H54 (cell line): Measurements from ENCODE around the gene SDK1.
A peak's percentile ranks its signal among the peaks of the same experiment; 100 is the strongest.

Experiments
- DNase-seq: peaks from one replicate; pipeline ENCODE4 v3.0.0; 2011; ENCODE audit warnings: low spot score, mixed read lengths; ENCODE audit not compliant: insufficient read length
- FAIRE-seq: peaks from 3 replicates; lab custom pipeline; 2011; peaks lifted over from hg19 to GRCh38; lab: Jason Lieb, UNC
- POLR2A ChIP-seq: IDR thresholded peaks from 2 replicates; pipeline ENCODE4 v1.6.1; 2011; ENCODE audit warnings: low read depth, mild to moderate bottlenecking, low read length

Gene SDK1

DNA sequence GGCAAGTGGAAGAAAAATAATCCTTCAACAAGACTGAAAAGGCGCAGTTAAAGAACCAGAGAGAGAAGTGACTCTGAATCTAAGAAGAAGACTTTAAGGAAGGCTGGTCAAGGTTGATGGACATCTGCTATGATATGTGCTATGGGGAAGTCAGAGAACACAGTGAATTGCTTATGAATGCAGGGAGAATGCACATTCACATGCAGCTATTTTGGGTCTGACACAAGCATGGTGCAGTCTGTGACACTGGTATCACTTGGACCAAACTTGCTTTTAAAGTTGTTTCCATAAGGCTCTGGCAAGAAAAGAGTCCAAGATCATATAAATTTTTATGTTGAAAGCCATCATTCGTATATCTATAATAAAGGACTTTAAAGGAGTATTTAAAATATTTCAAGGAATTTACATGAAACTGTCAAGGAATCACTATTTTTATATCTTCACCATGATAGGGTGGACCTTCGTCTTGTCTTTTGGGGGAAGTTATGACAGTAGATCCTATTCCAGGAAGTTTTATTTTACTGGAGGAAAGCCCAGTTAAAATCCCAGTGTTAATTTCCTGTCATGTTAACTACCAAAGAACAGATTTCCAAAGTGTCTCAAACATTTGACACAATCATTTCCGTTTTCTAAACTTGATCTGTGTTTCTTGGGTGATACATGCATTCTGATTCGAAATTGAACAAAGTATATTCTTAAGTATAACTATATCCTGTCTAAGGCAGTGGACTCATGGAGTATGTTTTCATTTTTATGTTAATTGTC is 239.6 kb downstream of the SDK1 start:
- FAIRE-seq (no peak), DNase-seq (no peak)
- no peak for TF ChIP-seq POLR2A

DNA sequence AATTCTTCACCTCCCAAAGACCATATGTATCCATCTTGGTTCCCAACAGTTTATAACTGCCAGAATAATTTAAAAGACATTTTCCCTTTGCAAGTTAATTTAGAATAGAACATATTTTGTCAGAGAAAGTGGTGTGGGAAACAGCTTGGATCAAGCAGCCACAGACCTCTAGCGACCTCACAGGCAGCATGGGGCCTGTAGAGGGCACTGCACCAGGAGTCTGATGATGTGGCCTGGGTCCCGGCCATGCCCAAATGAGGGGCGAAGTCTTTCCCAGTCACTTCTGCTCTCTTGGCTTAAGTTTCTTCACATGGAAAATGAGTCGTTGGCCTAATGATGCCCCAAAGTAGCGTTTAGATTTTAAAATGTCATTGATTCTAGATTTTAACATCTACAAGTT is 243.2 kb downstream of the SDK1 start:
- DNase-seq: no peak
- TF ChIP-seq POLR2A: no peak
- FAIRE-seq: no peak

- TF ChIP-seq POLR2A: no peak
- DNase-seq (no peak), FAIRE-seq (no peak)
Measured at GRCh38 chr7:3548815-3549214, 247.8 kb downstream of the SDK1 start.

DNA sequence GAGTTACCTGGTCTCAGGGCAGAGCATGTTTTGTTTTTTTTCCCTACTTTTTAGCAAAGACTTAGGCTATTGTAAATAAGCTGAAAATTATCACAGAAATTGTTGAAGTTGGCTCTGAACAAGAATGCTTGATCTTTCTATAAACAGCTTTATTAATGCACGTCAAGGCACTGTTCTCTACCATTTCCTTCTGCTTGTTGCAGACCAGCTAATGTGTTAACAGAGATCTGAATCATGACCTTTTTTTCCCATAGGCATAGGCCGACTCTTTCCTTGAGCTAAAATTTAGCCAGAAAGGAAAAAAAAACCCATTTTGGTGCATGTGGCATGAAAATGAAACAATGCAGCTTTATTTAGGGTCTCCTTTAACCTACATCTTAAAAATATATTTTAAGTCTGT is 248.5 kb downstream of the SDK1 start:
- no peak for DNase-seq
- FAIRE-seq: peak; percentile 20

DNA sequence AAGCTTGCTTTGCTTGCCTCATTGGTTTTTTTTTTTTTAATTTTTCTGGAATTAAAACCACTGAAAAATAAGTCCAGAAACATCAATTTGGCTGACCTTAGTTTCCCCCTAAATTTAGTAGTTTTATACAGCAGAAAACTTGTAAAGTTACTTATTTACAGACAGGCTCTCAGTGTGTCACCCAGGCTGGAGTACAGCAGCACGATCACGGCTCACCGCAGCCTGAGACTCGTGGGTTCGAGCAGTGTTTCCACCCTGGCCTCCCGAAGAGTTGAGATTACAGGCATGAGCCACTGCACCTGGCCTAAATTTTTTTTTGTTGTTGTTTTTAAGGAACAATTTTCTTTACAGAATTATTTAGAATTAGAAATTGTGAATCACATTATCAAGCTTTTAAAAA is 250.5 kb downstream of the SDK1 start:
- DNase-seq (no peak), FAIRE-seq (no peak)
- TF ChIP-seq POLR2A: no peak

More for the DNA sequence above, 248.5 kb downstream of the SDK1 start:
- TF ChIP-seq POLR2A: no peak

GRCh38 chr7:3552499-3552898 is 251.4 kb downstream of the SDK1 start:
- no peak for TF ChIP-seq POLR2A
- FAIRE-seq (peak; percentile 93), DNase-seq (no peak)

DNA sequence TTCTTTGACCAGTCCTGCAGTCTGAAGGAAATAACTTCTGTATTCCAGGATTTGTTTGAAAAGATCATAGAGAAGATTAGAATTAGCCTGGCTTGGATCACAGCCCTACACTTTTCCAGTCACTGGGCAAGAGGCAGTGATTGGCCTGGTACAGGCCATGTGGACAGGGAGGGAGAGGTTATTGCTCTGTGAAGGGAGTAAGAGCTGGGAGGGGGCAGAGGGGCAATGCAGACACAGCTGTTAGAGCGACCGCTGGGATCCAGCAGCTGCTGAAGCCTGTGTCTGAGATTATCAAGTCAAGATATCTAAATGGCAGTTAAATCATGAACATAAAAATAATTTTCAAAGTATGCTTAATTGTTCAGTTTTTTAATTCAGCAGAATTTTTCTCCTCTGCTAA is 257.3 kb downstream of the SDK1 start:
- FAIRE-seq (peak; percentile 15), DNase-seq (no peak)
- no peak for TF ChIP-seq POLR2A

DNA sequence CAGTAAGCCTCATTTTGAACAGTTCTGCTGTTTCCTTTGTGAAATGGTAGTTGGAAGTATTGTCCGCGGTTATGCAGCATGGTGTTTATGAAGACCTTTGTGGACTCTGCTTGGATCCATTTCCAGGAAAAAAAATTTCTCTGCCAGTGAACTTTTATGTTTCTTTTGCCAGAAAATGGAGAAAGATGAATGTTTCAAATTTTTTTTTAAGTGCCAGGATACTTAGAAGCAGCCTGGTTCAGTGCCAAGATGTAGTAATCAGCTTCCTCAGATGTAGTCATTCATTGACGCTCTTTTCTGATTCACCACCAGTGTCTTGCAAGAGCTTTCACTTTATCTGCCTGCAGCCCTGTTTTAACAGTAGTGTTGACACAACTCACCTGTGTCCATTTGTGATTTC is 258.2 kb downstream of the SDK1 start:
- no peak for TF ChIP-seq POLR2A
- peak; percentile 68 for DNase-seq
- peak; percentile 99 for FAIRE-seq

- no peak for TF ChIP-seq POLR2A
- no peak for FAIRE-seq
- no peak for DNase-seq
Measured at GRCh38 chr7:3560495-3560894, 259.4 kb downstream of the SDK1 start.

GRCh38 chr7:3561932-3562331 is 260.9 kb downstream of the SDK1 start:
- DNase-seq: no peak
- TF ChIP-seq POLR2A: no peak
- FAIRE-seq: no peak

DNA sequence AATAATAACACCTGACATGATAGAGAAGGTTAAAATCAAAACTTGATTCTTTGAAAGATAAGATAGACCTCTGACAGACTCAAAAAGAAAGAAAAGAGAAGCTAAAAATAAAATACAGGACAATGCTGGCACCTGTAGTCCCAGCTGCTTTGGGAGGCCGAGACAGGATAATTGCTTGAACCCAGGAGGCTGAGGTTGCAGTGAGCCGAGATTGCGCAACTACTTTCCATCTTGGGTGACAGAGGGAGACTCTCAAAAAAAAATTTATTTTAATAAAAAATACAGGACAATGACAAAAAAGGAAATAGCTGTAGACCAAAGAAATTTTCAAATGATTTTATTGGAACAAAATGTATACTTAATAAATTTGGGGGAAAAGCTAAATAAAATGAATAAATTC is 263.2 kb downstream of the SDK1 start:
- no peak for TF ChIP-seq POLR2A
- DNase-seq (no peak), FAIRE-seq (no peak)

DNA sequence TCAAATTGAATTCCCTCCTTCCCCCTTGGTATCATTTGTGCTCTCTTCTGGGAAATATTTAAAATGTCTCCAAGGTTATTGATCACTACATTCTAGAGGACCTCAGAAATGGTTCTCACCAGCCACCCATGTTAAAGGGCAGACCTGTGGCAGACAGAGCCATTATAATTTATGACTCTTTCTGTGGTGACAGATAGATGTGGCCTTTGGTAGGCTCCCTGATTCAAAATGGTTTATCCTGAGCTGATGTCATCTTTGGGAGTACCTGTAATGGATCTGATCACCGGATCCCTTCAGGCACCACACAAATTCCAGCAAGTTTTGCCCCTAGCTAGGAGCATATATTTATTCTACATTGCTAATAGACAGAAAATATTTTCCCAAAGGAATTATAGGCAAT is 267.5 kb downstream of the SDK1 start:
- FAIRE-seq: no peak
- TF ChIP-seq POLR2A: no peak
- DNase-seq: no peak

DNA sequence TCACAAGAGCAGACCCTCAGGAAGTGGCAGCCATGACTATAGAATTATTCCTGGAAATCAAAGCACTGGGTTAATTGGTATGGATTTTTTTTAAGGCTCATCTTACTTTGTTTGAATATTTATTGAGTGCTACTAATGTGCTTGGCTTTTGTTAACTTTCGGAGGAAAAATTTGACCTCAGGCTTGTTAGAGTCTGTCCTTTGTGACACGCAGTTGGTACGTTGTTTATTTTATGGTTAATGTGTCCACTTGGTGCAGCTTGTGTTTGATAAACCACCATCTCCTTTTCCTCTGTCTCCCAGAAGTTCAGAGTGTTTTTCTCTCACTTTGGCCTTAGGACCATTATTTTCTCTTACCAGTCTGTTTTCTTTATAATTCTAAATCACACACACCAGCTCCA is 268.6 kb downstream of the SDK1 start:
- no peak for FAIRE-seq
- no peak for TF ChIP-seq POLR2A
- DNase-seq: no peak

GRCh38 chr7:3573151-3573550 is 272.1 kb downstream of the SDK1 start:
- DNase-seq (no peak), FAIRE-seq (no peak)
- no peak for TF ChIP-seq POLR2A

GRCh38 chr7:3574386-3574785 is 273.3 kb downstream of the SDK1 start:
- TF ChIP-seq POLR2A: no peak
- DNase-seq (no peak), FAIRE-seq (no peak)

DNA sequence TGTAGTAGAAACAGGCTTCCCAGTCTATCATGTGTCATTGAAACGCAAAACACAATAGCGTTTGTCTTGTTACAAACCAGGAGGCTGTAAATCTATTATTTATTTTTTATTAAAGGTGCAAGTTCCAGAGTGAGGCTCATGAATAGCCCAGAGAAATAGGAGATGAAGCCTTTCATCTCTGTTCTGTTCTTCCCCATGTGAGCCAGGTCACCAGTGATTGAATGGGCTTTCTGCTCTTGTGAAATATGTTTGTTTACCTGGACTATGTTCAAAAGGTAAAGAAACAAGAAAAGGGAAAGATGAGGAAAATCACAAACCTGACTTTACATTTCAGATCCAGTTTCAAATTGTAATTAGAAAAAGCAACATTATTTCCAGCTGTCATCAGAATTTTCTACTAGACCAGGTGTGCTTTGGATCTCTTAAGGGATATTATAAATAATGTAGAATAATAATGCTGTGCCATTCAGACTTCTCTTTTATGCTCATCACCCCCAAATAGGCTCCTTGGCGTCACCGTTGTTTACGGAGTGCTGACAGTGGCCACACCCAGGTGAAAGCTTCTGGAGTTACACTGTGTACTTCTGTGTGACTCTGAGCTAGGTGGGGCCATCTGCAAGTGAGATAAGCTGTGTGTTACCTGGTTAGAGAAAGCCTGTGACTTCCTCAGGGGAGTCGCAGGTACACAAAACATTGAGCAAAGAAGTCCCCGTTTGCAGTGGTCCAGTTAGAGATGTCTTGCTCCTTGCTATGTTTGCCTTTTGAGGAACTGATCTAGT is 274.9 kb downstream of the SDK1 start:
- no peak for DNase-seq
- no peak for TF ChIP-seq POLR2A
- FAIRE-seq: no peak
